K562 (cell line): Measurements from ENCODE around the gene LMAN2. TPM values are rescaled to one million over a fixed set of nuclear protein-coding genes. Genes with fewer than 3 reads are reported as not detected.

ENCODE experiments used
- AFF1 ChIP-seq, 2 experiments: fragments of 450-650 bp; IDR thresholded peaks; 2 replicates each; pipeline ENCODE4 v1.6.1; 2018; ENCODE audit warnings: mild to moderate bottlenecking in 2 of 2, low read depth in 1 of 2; ENCODE audit not compliant: partially characterized antibody in 2 of 2
- ARID1B ChIP-seq: fragments of 450-650 bp; IDR thresholded peaks from 2 replicates; pipeline ENCODE4 v1.6.1; 2016; ENCODE audit warnings: antibody characterized with exemption, mild to moderate bottlenecking, inconsistent platforms
- CBX1 ChIP-seq: sonication (generic); IDR thresholded peaks from 2 replicates; pipeline ENCODE4 v1.6.1; 2016; ENCODE audit warnings: antibody characterized with exemption, low read depth, mild to moderate bottlenecking
- CBX3 ChIP-seq, 2 experiments: IDR thresholded peaks; 1 replicate in 1 of 2; 2 replicates in 1 of 2; pipeline ENCODE4 v1.6.1; 2012; ENCODE audit warnings: inconsistent platforms in 2 of 2, low read length in 2 of 2, borderline replicate concordance in 1 of 2, control low read depth in 1 of 2
- CEBPG ChIP-seq, 3 experiments: fragments of 200-800 bp in 1 of 3; sonication (Bioruptor generic) in 1 of 3; sonication (generic) in 1 of 3; formaldehyde crosslinking in 1 of 3; IDR thresholded peaks in 2 of 3; conservative IDR thresholded peaks in 1 of 3; 2 replicates each; pipeline versions ENCODE4 v1.6.1 to v1.8.0; 2016 to 2022; ENCODE audit warnings: missing compliant biosample characterization in 2 of 3, missing genetic modification characterization in 2 of 3, mild to moderate bottlenecking in 1 of 3, missing genetic modification reagents in 1 of 3
- KDM1A ChIP-seq, 2 experiments: fragments of 450-650 bp; IDR thresholded peaks; 2 replicates each; pipeline ENCODE4 v1.6.1; 2016; ENCODE audit warnings: mild to moderate bottlenecking in 2 of 2
- MTA1 ChIP-seq: fragments of 450-650 bp; IDR thresholded peaks from 2 replicates; pipeline ENCODE4 v1.6.1; 2017; ENCODE audit warnings: borderline replicate concordance
- NFE2 ChIP-seq: IDR thresholded peaks from 2 replicates; pipeline ENCODE4 v1.6.1; 2014; ENCODE audit warnings: antibody characterized with exemption, low read depth
- PHF21A ChIP-seq: fragments of 450-650 bp; IDR thresholded peaks from 2 replicates; pipeline ENCODE4 v1.6.1; 2017; ENCODE audit warnings: low read depth, borderline replicate concordance
- SIRT6 ChIP-seq: IDR thresholded peaks from one replicate; pipeline ENCODE4 v1.6.1; 2012; ENCODE audit warnings: low read depth, mild to moderate bottlenecking, control low read depth, inconsistent platforms, low read length, moderate library complexity
- ZFP30 ChIP-seq: fragments of 250-450 bp; sonication (Bioruptor Pico); IDR thresholded peaks from 2 replicates; pipeline ENCODE4 v1.8.0; 2022; ENCODE audit warnings: moderate library complexity, mild to moderate bottlenecking, inconsistent platforms, borderline replicate concordance
- ZNF124 ChIP-seq: sonication (generic); formaldehyde crosslinking; IDR thresholded peaks from 2 replicates; pipeline ENCODE4 v1.8.1; 2022; ENCODE audit warnings: missing genetic modification reagents
- ZNF280A ChIP-seq: fragments of 450-650 bp; IDR thresholded peaks from 2 replicates; pipeline ENCODE4 v1.6.1; 2018; ENCODE audit warnings: mild to moderate bottlenecking, low read depth; ENCODE audit not compliant: partially characterized antibody
- ZNF668 ChIP-seq: fragments of 250-450 bp; sonication (Bioruptor Pico); IDR thresholded peaks from 2 replicates; pipeline ENCODE4 v1.8.0; 2022; ENCODE audit warnings: mild to moderate bottlenecking, inconsistent platforms
- ZNF696 ChIP-seq: fragments of 250-450 bp; sonication (Bioruptor Pico); conservative IDR thresholded peaks from 2 replicates; pipeline ENCODE4 v1.4.0; 2020; ENCODE audit warnings: mild to moderate bottlenecking, moderate library complexity
- polyA plus RNA-seq, 8 experiments: library from polyadenylated mRNA; depleted of rRNA in 4 of 8; stranded (reverse) in 5 of 8; unstranded in 3 of 8; fragments of >200 nt; fragmentation: Nextera tagmentation in 2 of 8; fragmentation: Illumina TruSeq in 1 of 8; extraction: Ambion mirVana in 2 of 8; extraction: Trizol in 1 of 8; gene quantifications; 2 replicates each; pipeline versions ENCODE4 v1.2.1 to v1.2.3, GENCODE V29; 2011 to 2014; ENCODE audit warnings: inconsistent platforms in 1 of 8, missing spikeins in 1 of 8
- total RNA-seq, 7 experiments: library from RNA; depleted of rRNA in 6 of 7; stranded (reverse); fragments of >200 nt in 6 of 7; fragmentation: Illumina TruSeq in 2 of 7; extraction: Trizol in 2 of 7; gene quantifications; 2 replicates each; pipeline versions ENCODE4 v1.2.1 to v1.2.3, GENCODE V29; 2011 to 2021; ENCODE audit warnings: low replicate concordance in 1 of 7
- TF ChIP-seq, protein P1 (sequence below): fragments of 250-450 bp; sonication (Bioruptor Pico); IDR thresholded peaks from 2 replicates; pipeline ENCODE4 v1.9.0; 2021; ENCODE audit warnings: mild to moderate bottlenecking
- TF ChIP-seq, protein P2 (sequence below): fragments of 150-350 bp; conservative IDR thresholded peaks from 2 replicates; pipeline ENCODE4 v1.6.1; 2014; ENCODE audit warnings: low read length

Gene LMAN2
- total and polyA plus RNA-seq, 9 of the 15 experiments (the other 6 are each of a cell fraction or from before 2014, with no cell fraction given): 2.7 to 254 (median 136) TPM

GRCh38 chr5:177390363-177391300, 39.2 kb upstream of the LMAN2 start (continued):
- TF ChIP-seq ZNF696 (CRISPR knock-in tag) (no peak), KDM1A (IDR thresholded peaks at IDR 0.05) (peak; percentile 38 to 82; a peak in 3 of 4 replicates), MTA1 (no peak), ARID1B (no peak; the same call in 1 of the 2 replicates), ZNF668 (CRISPR knock-in tag) (no peak), CEBPG (CRISPR knock-in tag; IDR thresholded peaks at IDR 0.05) (no peak), CEBPG (tag; conservative IDR thresholded peaks at IDR 0.05 in 1 of 2, IDR thresholded peaks at IDR 0.05 in 1 of 2) (no peak), SIRT6 (no peak), PHF21A (no peak), NFE2 (no peak), ZNF280A (no peak), AFF1 (IDR thresholded peaks at IDR 0.05; ENCODE audit: low read depth in 1 of 2, partially characterized antibody in 2 of 2) (no peak), CBX3 (IDR thresholded peaks at IDR 0.05; ENCODE audit: borderline replicate concordance in 1 of 2, low read length in 2 of 2) (peak in 1 of 2 experiments; percentile 89; a peak in 2 of 3 replicates), ZFP30 (CRISPR knock-in tag) (no peak), ZNF124 (CRISPR knock-in tag) (no peak), CBX1 (no peak; the same call in 1 of the 2 replicates)
- TF ChIP-seq, protein P1, sequence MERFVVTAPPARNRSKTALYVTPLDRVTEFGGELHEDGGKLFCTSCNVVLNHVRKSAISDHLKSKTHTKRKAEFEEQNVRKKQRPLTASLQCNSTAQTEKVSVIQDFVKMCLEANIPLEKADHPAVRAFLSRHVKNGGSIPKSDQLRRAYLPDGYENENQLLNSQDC (CRISPR knock-in tag): no peak
- TF ChIP-seq, protein P2, sequence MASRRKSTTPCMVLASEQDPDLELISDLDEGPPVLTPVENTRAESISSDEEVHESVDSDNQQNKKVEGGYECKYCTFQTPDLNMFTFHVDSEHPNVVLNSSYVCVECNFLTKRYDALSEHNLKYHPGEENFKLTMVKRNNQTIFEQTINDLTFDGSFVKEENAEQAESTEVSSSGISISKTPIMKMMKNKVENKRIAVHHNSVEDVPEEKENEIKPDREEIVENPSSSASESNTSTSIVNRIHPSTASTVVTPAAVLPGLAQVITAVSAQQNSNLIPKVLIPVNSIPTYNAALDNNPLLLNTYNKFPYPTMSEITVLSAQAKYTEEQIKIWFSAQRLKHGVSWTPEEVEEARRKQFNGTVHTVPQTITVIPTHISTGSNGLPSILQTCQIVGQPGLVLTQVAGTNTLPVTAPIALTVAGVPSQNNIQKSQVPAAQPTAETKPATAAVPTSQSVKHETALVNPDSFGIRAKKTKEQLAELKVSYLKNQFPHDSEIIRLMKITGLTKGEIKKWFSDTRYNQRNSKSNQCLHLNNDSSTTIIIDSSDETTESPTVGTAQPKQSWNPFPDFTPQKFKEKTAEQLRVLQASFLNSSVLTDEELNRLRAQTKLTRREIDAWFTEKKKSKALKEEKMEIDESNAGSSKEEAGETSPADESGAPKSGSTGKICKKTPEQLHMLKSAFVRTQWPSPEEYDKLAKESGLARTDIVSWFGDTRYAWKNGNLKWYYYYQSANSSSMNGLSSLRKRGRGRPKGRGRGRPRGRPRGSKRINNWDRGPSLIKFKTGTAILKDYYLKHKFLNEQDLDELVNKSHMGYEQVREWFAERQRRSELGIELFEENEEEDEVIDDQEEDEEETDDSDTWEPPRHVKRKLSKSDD: no peak
